Measurements from ENCODE around the gene SETSIP. TPM values are rescaled to one million over a fixed set of nuclear protein-coding genes. Genes with fewer than 3 reads are reported as not detected.

The SETSIP gene
- total RNA-seq, 1 experiment from 2014 or later = not detected

GRCh38 chr1:92037400-92037799 lies 37.8 kb downstream of the SETSIP start:
- no TSS peak for BruUV-seq (replicated peaks)
- ATAC-seq (no peak), DNase-seq (ENCODE audit: low read depth, low spot score) (no peak)
- H3K27ac ChIP-seq (ENCODE audit: low read length) = no peak overlapping the region
- no peaks in the 10 kb centered on the region for H3K36me3 ChIP-seq (ENCODE audit: control insufficient read depth, insufficient read depth, low read length)
- no peaks in the 10 kb centered on the region for H3K9me3 ChIP-seq (ENCODE audit: control insufficient read depth, insufficient read depth, low read depth, low read length)
- H3K4me1 ChIP-seq (ENCODE audit: control insufficient read depth, insufficient read depth, low read length) = no peaks in the 10 kb centered on the region
- no peaks in the 10 kb centered on the region; the same call in 1 of the 2 replicates for H3K27me3 ChIP-seq (ENCODE audit: control insufficient read depth, insufficient read depth, low read length)
- ChIA-PET CTCF (no interaction called here), POLR2A (interaction anchor here (0.7 kb wide), 1 partner anchor 38 kb away, joined by 3 read pairs; no protein-coding TSS in a partner anchor)
- in situ Hi-C loops (cut with HindIII; ENCODE audit: low pct_unique_long_range_greater_than_20kb, low sequenced_read_pairs) = no loop called here
- H3K4me3 ChIP-seq (ENCODE audit: low read depth in 2 of 2, low read length in 2 of 2) = no peak overlapping the region
- TF ChIP-seq SIN3A (IDR thresholded peaks at IDR 0.05; ENCODE audit: borderline replicate concordance, insufficient read depth, low read depth, low read length) = no peak
- no peak for TF ChIP-seq TCF7L2 (IDR thresholded peaks at IDR 0.05; ENCODE audit: low read depth, low read length)
- no peak for TF ChIP-seq POLR2AphosphoS5 (IDR thresholded peaks at IDR 0.05; ENCODE audit: low read depth, low read length)
- TF ChIP-seq CTCF (IDR thresholded peaks at IDR 0.05) = no peak
- TF ChIP-seq REST (IDR thresholded peaks at IDR 0.05; ENCODE audit: insufficient read depth in 1 of 2, low read depth in 2 of 2, low read length in 1 of 2) = no peak
- intact Hi-C loops (cut with micrococcal nuclease; ENCODE audit: unreplicated experiment) = no loop called here

- intact Hi-C loops (cut with micrococcal nuclease; ENCODE audit: unreplicated experiment) = no loop called here
- ChIA-PET POLR2A (no interaction called here), CTCF (no interaction called here)
- in situ Hi-C loops (cut with HindIII; ENCODE audit: low pct_unique_long_range_greater_than_20kb, low sequenced_read_pairs) = no loop called here
- no peaks in the 10 kb centered on the region for H3K4me1 ChIP-seq (ENCODE audit: control insufficient read depth, insufficient read depth, low read length)
- TF ChIP-seq SIN3A (IDR thresholded peaks at IDR 0.05; ENCODE audit: borderline replicate concordance, insufficient read depth, low read depth, low read length) (no peak), CTCF (IDR thresholded peaks at IDR 0.05) (no peak)
- DNase-seq (ENCODE audit: low read depth, low spot score) (no peak), ATAC-seq (no peak)
- H3K4me3 ChIP-seq (ENCODE audit: low read depth in 2 of 2, low read length in 2 of 2) = no peak overlapping the region
- H3K27me3 ChIP-seq (ENCODE audit: control insufficient read depth, insufficient read depth, low read length) = no peaks in the 10 kb centered on the region; the same call in none of the 2 replicates
- BruUV-seq (replicated peaks) = no TSS peak
- no peak overlapping the region for H3K27ac ChIP-seq (ENCODE audit: low read length)
- no peaks in the 10 kb centered on the region; the same call in 1 of the 2 replicates for H3K36me3 ChIP-seq (ENCODE audit: control insufficient read depth, insufficient read depth, low read length)
- no peaks in the 10 kb centered on the region for H3K9me3 ChIP-seq (ENCODE audit: control insufficient read depth, insufficient read depth, low read depth, low read length)
Measured at GRCh38 chr1:92031281-92032110, 43.7 kb downstream of the SETSIP start.

Data from Panc1 (cell line).